ENCODE measurements around the gene TTBK2. TPM values are rescaled to one million over a fixed set of nuclear protein-coding genes. Genes with fewer than 3 reads are reported as not detected.

TTBK2 gene
- total RNA-seq, 5 donors from 2014 or later (not counting 1 experiment from before 2014, with no cell fraction given) = 26.2 to 30.7 (median 26.9) TPM

GRCh38 chr15:42939841-42940240, 19.3 kb upstream of the TTBK2 start:
- no peaks in the 10 kb centered on the region for H3K9me3 ChIP-seq
- H3K4me3 Mint-ChIP-seq = no peak overlapping the region
- POLR2A ChIA-PET = no interaction called here

GRCh38 chr15:42937143-42937542, 16.6 kb upstream of the TTBK2 start:
- DNase-seq (no peak), ATAC-seq (replicated peaks in 1 of 4) (no peak)
- Mint-ChIP-seq H3K9me3 (no peaks in the 10 kb centered on the region), H3K27me3 (no peaks in the 10 kb centered on the region), H3K36me3 (peaks cover 4% of the 10 kb centered on the region), H3K4me3 (no peak overlapping the region), H3K27ac (no peak overlapping the region), H3K4me1 (no peaks in the 10 kb centered on the region)
- H3K4me3 ChIP-seq (ENCODE audit: control insufficient read depth in 1 of 2, extremely low read depth in 1 of 2, low read length in 1 of 2) = no peak overlapping the region
- POLR2A ChIA-PET = no interaction called here
- H3K27ac ChIP-seq (ENCODE audit: low read length) = no peak overlapping the region
- no peaks in the 10 kb centered on the region for H3K4me1 ChIP-seq (ENCODE audit: control insufficient read depth in 1 of 2, extremely low read depth in 1 of 2, insufficient read depth in 2 of 2, low read length in 2 of 2)
- CTCF ChIA-PET = interaction anchor here in 1 of 2 donors (0.6 kb wide), 1 partner anchor 1388 kb away, joined by 4 read pairs; no protein-coding TSS in a partner anchor
- H3K9me3 ChIP-seq = no peaks in the 10 kb centered on the region
- H3K36me3 ChIP-seq (ENCODE audit: control insufficient read depth in 2 of 2, extremely low read depth in 1 of 2, insufficient read depth in 1 of 2, low read length in 1 of 2) = no peaks in the 10 kb centered on the region
- H3K27me3 ChIP-seq (replicated peaks in 1 of 2; ENCODE audit: control insufficient read depth in 2 of 2, extremely low read depth in 1 of 2, insufficient read depth in 2 of 2, low read length in 1 of 2) = no peaks in the 10 kb centered on the region

More at GRCh38 chr15:42939841-42940240, 19.3 kb upstream of the TTBK2 start:
- H3K36me3 Mint-ChIP-seq = peaks cover 21% of the 10 kb centered on the region
- H3K9me3 Mint-ChIP-seq = no peaks in the 10 kb centered on the region
- H3K27ac ChIP-seq (ENCODE audit: low read length) = no peak overlapping the region
- H3K27me3 ChIP-seq (replicated peaks in 1 of 2; ENCODE audit: control insufficient read depth in 2 of 2, extremely low read depth in 1 of 2, insufficient read depth in 2 of 2, low read length in 1 of 2) = no peaks in the 10 kb centered on the region
- CTCF ChIA-PET = no interaction called here
- 90% methylated on average over 7 of the region's 8 CpGs for WGBS (ENCODE audit: insufficient coverage)
- H3K36me3 ChIP-seq (ENCODE audit: control insufficient read depth in 2 of 2, extremely low read depth in 1 of 2, insufficient read depth in 1 of 2, low read length in 1 of 2) = peaks cover 0 to 12% of the 10 kb centered on the region in 2 donors
- no peaks in the 10 kb centered on the region for H3K4me1 ChIP-seq (ENCODE audit: control insufficient read depth in 1 of 2, extremely low read depth in 1 of 2, insufficient read depth in 2 of 2, low read length in 2 of 2)
- ATAC-seq (replicated peaks in 1 of 4) = no peak
- H3K4me3 ChIP-seq (ENCODE audit: control insufficient read depth in 1 of 2, extremely low read depth in 1 of 2, low read length in 1 of 2) = no peak overlapping the region
- no peaks in the 10 kb centered on the region for H3K4me1 Mint-ChIP-seq
- DNase-seq = no peak
- no peak overlapping the region for H3K27ac Mint-ChIP-seq
- no peaks in the 10 kb centered on the region for H3K27me3 Mint-ChIP-seq

GRCh38 chr15:42933886-42934667, 13.5 kb upstream of the TTBK2 start:
- H3K36me3 ChIP-seq (ENCODE audit: control insufficient read depth in 2 of 2, extremely low read depth in 1 of 2, insufficient read depth in 1 of 2, low read length in 1 of 2) = no peaks in the 10 kb centered on the region
- H3K4me1 ChIP-seq (ENCODE audit: control insufficient read depth in 1 of 2, extremely low read depth in 1 of 2, insufficient read depth in 2 of 2, low read length in 2 of 2) = no peaks in the 10 kb centered on the region
- H3K4me1 Mint-ChIP-seq = no peaks in the 10 kb centered on the region
- H3K27me3 Mint-ChIP-seq = no peaks in the 10 kb centered on the region
- POLR2A ChIA-PET = no interaction called here
- no peaks in the 10 kb centered on the region for H3K36me3 Mint-ChIP-seq
- no peaks in the 10 kb centered on the region for H3K27me3 ChIP-seq (replicated peaks in 1 of 2; ENCODE audit: control insufficient read depth in 2 of 2, extremely low read depth in 1 of 2, insufficient read depth in 2 of 2, low read length in 1 of 2)
- WGBS (ENCODE audit: insufficient coverage) = 100% methylated on average over 1 of the region's 7 CpGs
- DNase-seq = no peak
- H3K27ac ChIP-seq (ENCODE audit: low read length) = no peak overlapping the region
- CTCF ChIA-PET = no interaction called here
- H3K27ac Mint-ChIP-seq = peak overlapping the region in 1 of 2 donors; percentile 27
- no peak overlapping the region for H3K4me3 Mint-ChIP-seq
- H3K9me3 Mint-ChIP-seq = no peaks in the 10 kb centered on the region
- ATAC-seq (replicated peaks in 1 of 4) = no peak
- no peak overlapping the region for H3K4me3 ChIP-seq (ENCODE audit: control insufficient read depth in 1 of 2, extremely low read depth in 1 of 2, low read length in 1 of 2)
- no peaks in the 10 kb centered on the region for H3K9me3 ChIP-seq

- WGBS (ENCODE audit: insufficient coverage) = no CpG with 5 or more reads among the region's 2 CpGs
- Histone ChIP-seq H3K27ac (ENCODE audit: low read length) (no peak overlapping the region), H3K4me3 (ENCODE audit: control insufficient read depth in 1 of 2, extremely low read depth in 1 of 2, low read length in 1 of 2) (no peak overlapping the region), H3K4me1 (ENCODE audit: control insufficient read depth in 1 of 2, extremely low read depth in 1 of 2, insufficient read depth in 2 of 2, low read length in 2 of 2) (no peaks in the 10 kb centered on the region), H3K9me3 (no peaks in the 10 kb centered on the region), H3K36me3 (ENCODE audit: control insufficient read depth in 2 of 2, extremely low read depth in 1 of 2, insufficient read depth in 1 of 2, low read length in 1 of 2) (no peaks in the 10 kb centered on the region), H3K27me3 (replicated peaks in 1 of 2; ENCODE audit: control insufficient read depth in 2 of 2, extremely low read depth in 1 of 2, insufficient read depth in 2 of 2, low read length in 1 of 2) (no peaks in the 10 kb centered on the region)
- Mint-ChIP-seq H3K4me1 (no peaks in the 10 kb centered on the region), H3K9me3 (no peaks in the 10 kb centered on the region), H3K27me3 (no peaks in the 10 kb centered on the region), H3K36me3 (no peaks in the 10 kb centered on the region), H3K4me3 (no peak overlapping the region), H3K27ac (no peak overlapping the region)
- CTCF ChIA-PET = no interaction called here
- DNase-seq (no peak), ATAC-seq (replicated peaks in 1 of 4) (no peak)
- POLR2A ChIA-PET = interaction anchor here in 1 of 2 donors (0.6 kb wide), 1 partner anchor 179 kb away, joined by 3 read pairs; no protein-coding TSS in a partner anchor
Observed at GRCh38 chr15:42932833-42933515, 12.4 kb upstream of the TTBK2 start.

- Histone ChIP-seq H3K4me1 (ENCODE audit: control insufficient read depth in 1 of 2, extremely low read depth in 1 of 2, insufficient read depth in 2 of 2, low read length in 2 of 2) (no peaks in the 10 kb centered on the region), H3K4me3 (ENCODE audit: control insufficient read depth in 1 of 2, extremely low read depth in 1 of 2, low read length in 1 of 2) (no peak overlapping the region), H3K27ac (ENCODE audit: low read length) (no peak overlapping the region), H3K36me3 (ENCODE audit: control insufficient read depth in 2 of 2, extremely low read depth in 1 of 2, insufficient read depth in 1 of 2, low read length in 1 of 2) (no peaks in the 10 kb centered on the region), H3K27me3 (replicated peaks in 1 of 2; ENCODE audit: control insufficient read depth in 2 of 2, extremely low read depth in 1 of 2, insufficient read depth in 2 of 2, low read length in 1 of 2) (no peaks in the 10 kb centered on the region), H3K9me3 (no peaks in the 10 kb centered on the region)
- 75% methylated on average over 2 of the region's 7 CpGs for WGBS (ENCODE audit: insufficient coverage)
- no peak overlapping the region for H3K27ac Mint-ChIP-seq
- no peaks in the 10 kb centered on the region for H3K27me3 Mint-ChIP-seq
- no peak overlapping the region for H3K4me3 Mint-ChIP-seq
- CTCF ChIA-PET = no interaction called here
- POLR2A ChIA-PET = no interaction called here
- DNase-seq = no peak
- no peaks in the 10 kb centered on the region for H3K4me1 Mint-ChIP-seq
- no peak for ATAC-seq (replicated peaks in 1 of 4)
- H3K9me3 Mint-ChIP-seq = no peaks in the 10 kb centered on the region
- H3K36me3 Mint-ChIP-seq = no peaks in the 10 kb centered on the region
Observed at GRCh38 chr15:42931702-42932486, 11.3 kb upstream of the TTBK2 start.

DNA sequence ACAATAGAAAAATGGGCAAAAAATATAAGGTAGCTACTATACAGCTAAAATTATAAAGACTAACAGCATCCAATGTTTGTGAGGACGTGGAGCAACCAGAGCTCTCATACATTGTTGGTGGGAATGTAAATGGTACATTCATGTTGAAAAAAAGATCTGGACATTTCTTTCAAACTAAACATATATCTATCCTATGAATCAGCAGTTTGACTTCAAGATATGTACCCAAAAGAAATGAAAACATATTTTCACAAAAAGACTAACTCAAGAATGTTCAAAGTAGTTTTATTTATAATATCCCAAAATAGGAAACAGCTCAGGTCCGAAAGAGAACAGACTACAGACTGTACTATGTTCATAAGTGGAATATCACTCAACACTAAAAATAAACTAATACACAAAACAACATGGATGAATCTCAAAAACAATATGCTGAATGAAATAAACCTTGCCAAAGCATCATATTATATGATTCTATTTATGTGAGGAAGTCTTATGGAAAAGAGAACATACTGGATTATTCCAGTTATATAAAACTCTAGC, 8.8 kb upstream of the TTBK2 start:
- ChIA-PET POLR2A (no interaction called here), CTCF (interaction anchor here in 1 of 2 donors (0.6 to 0.7 kb wide), 2 partner anchors 9 to 576 kb away, joined by 3 read pairs; no protein-coding TSS in a partner anchor)
- Mint-ChIP-seq H3K27ac (no peak overlapping the region), H3K4me1 (no peaks in the 10 kb centered on the region), H3K9me3 (no peaks in the 10 kb centered on the region), H3K27me3 (no peaks in the 10 kb centered on the region), H3K4me3 (no peak overlapping the region), H3K36me3 (no peaks in the 10 kb centered on the region)
- DNase-seq = no peak
- no peaks in the 10 kb centered on the region for H3K27me3 ChIP-seq (replicated peaks in 1 of 2; ENCODE audit: control insufficient read depth in 2 of 2, extremely low read depth in 1 of 2, insufficient read depth in 2 of 2, low read length in 1 of 2)
- H3K36me3 ChIP-seq (ENCODE audit: control insufficient read depth in 2 of 2, extremely low read depth in 1 of 2, insufficient read depth in 1 of 2, low read length in 1 of 2) = no peaks in the 10 kb centered on the region
- no CpG with 5 or more reads among the region's 2 CpGs for WGBS (ENCODE audit: insufficient coverage)
- no peak overlapping the region for H3K4me3 ChIP-seq (ENCODE audit: control insufficient read depth in 1 of 2, extremely low read depth in 1 of 2, low read length in 1 of 2)
- no peak overlapping the region for H3K27ac ChIP-seq (ENCODE audit: low read length)
- H3K9me3 ChIP-seq = no peaks in the 10 kb centered on the region
- H3K4me1 ChIP-seq (ENCODE audit: control insufficient read depth in 1 of 2, extremely low read depth in 1 of 2, insufficient read depth in 2 of 2, low read length in 2 of 2) = no peaks in the 10 kb centered on the region
- ATAC-seq (replicated peaks in 1 of 4) = no peak
